Muscle of back (tissue), 11 donors: ENCODE measurements around the gene VAMP2. TPM values are rescaled to one million over a fixed set of nuclear protein-coding genes. Genes with fewer than 3 reads are reported as not detected.

Experiments used
- DNase-seq, 3 donors: peaks; one replicate each; pipeline versions ENCODE4 v3.0.0 to v3.0.0-alpha.2; 2013
- polyA plus RNA-seq, 10 donors: library from polyadenylated mRNA; unstranded; fragments of 120-200 nt; gene quantifications; one replicate each; pipeline ENCODE4 v1.2.1, GENCODE V29; 2013; ENCODE audit not compliant: insufficient read length in 10 of 10

The VAMP2 gene
- polyA plus RNA-seq, 10 donors: 53.6 to 73.6 (median 59.5) TPM

- peak; percentile 84 to 93 (median 90) for DNase-seq
Measured at GRCh38 chr17:8158267-8159031, 4.3 kb downstream of the VAMP2 start.

- DNase-seq: peak; percentile 100
Measured at GRCh38 chr17:8156246-8156992, 6.3 kb downstream of the VAMP2 start.

GRCh38 chr17:8155996-8156245 lies 6.8 kb downstream of the VAMP2 start:
- DNase-seq: no peak

- peak in 1 of 3 donors; percentile 75 for DNase-seq
Measured at GRCh38 chr17:8155231-8155995, 7.3 kb downstream of the VAMP2 start.

GRCh38 chr17:8154608-8155155 lies 8.1 kb downstream of the VAMP2 start:
- no peak for DNase-seq

- peak; percentile 99 to 100 (median 99) for DNase-seq
Measured at GRCh38 chr17:8153957-8154607, 8.7 kb downstream of the VAMP2 start.

- peak; percentile 92 to 97 (median 96) for DNase-seq
Measured at GRCh38 chr17:8153525-8153956, 9.2 kb downstream of the VAMP2 start.

- DNase-seq: no peak
Measured at GRCh38 chr17:8153031-8153451, 9.7 kb downstream of the VAMP2 start.

GRCh38 chr17:8152112-8152775 lies 10.5 kb downstream of the VAMP2 start, which contains the start of gene PER1:
PER1 (minus strand) TSS chr17:8152404; CDS start chr17:8150706, 1,698 bp downstream.
- peak; percentile 90 to 95 (median 90) for DNase-seq

- DNase-seq: peak; percentile 76 to 95 (median 90)
Measured at GRCh38 chr17:8151641-8152111, 11.1 kb downstream of the VAMP2 start.

- peak; percentile 92 to 98 (median 97) for DNase-seq
Measured at GRCh38 chr17:8151120-8151640, 11.6 kb downstream of the VAMP2 start.

GRCh38 chr17:8150194-8151119 lies 12.3 kb downstream of the VAMP2 start:
- no peak for DNase-seq

- peak in 1 of 3 donors; percentile 29 for DNase-seq
Measured at GRCh38 chr17:8149419-8150193, 13.1 kb downstream of the VAMP2 start.

GRCh38 chr17:8148560-8148959 lies 14.2 kb downstream of the VAMP2 start:
- no peak for DNase-seq

- no peak for DNase-seq
Measured at GRCh38 chr17:8147805-8148404, 14.8 kb downstream of the VAMP2 start.

- peak in 1 of 3 donors; percentile 9 for DNase-seq
Measured at GRCh38 chr17:8147141-8147804, 15.5 kb downstream of the VAMP2 start.

GRCh38 chr17:8146381-8147140 lies 16.2 kb downstream of the VAMP2 start:
- no peak for DNase-seq
